MCF 10A (cell line): Measurements from ENCODE around the gene MAP3K10. TPM values are rescaled to one million over a fixed set of nuclear protein-coding genes. Genes with fewer than 3 reads are reported as not detected.

Source experiments
- BruUV-seq: library from RNA; stranded (reverse); fragments of 400-500 nt; replicated peaks from 2 replicates; lab custom pipeline; 2021; lab: Mats Ljungman, UMichigan
- CTCF ChIA-PET: fragments of 300-600 bp; sonication (Branson Sonifier 250); formaldehyde crosslinking; extraction: SDS; loops from one replicate; lab custom pipeline; 2021; ENCODE audit warnings: antibody characterized with exemption, inconsistent platforms; lab: Yijun Ruan, JAX
- POLR2A ChIA-PET: fragments of 300-600, 350-650 bp; sonication (Branson Sonifier 250); formaldehyde crosslinking; extraction: SDS; loops from one replicate; lab custom pipeline; 2020; ENCODE audit warnings: antibody characterized with exemption, inconsistent platforms; lab: Yijun Ruan, JAX
- DNase-seq: peaks from one replicate; pipeline ENCODE4 v3.0.0-alpha.2; 2018; ENCODE audit not compliant: unreplicated experiment
- H3K27ac Mint-ChIP-seq: one replicate; pipeline ENCODE4 v1.8.0; 2022; ENCODE audit warnings: mild to moderate bottlenecking, low read depth, mixed read lengths; ENCODE audit not compliant: unreplicated experiment
- H3K27me3 Mint-ChIP-seq: one replicate; pipeline ENCODE4 v1.8.0; 2022; ENCODE audit warnings: mixed read lengths; ENCODE audit not compliant: insufficient read depth, unreplicated experiment
- H3K36me3 Mint-ChIP-seq: one replicate; pipeline ENCODE4 v1.8.0; 2022; ENCODE audit warnings: mild to moderate bottlenecking, moderate library complexity, mixed read lengths; ENCODE audit not compliant: insufficient read depth, unreplicated experiment
- H3K4me1 Mint-ChIP-seq: one replicate; pipeline ENCODE4 v1.8.0; 2022; ENCODE audit warnings: mixed read lengths; ENCODE audit not compliant: insufficient read depth, unreplicated experiment
- H3K4me3 Mint-ChIP-seq: one replicate; pipeline ENCODE4 v1.8.0; 2022; ENCODE audit warnings: mild to moderate bottlenecking, moderate library complexity, mixed read lengths; ENCODE audit not compliant: unreplicated experiment
- H3K9me3 Mint-ChIP-seq: one replicate; pipeline ENCODE4 v1.8.0; 2022; ENCODE audit warnings: mixed read lengths; ENCODE audit not compliant: unreplicated experiment
- intact Hi-C: fragments of 100-400 bp; cut with micrococcal nuclease; formaldehyde crosslinking; loops from 2 replicates; pipeline ENCODE4 v1.14.1; 2022
- total RNA-seq: library from RNA; stranded (reverse); gene quantifications from 2 replicates; pipeline ENCODE4 v1.2.3, GENCODE V29; 2022
- TF ChIP-seq, protein P1 (sequence below): fragments of 200-600 bp; IDR thresholded peaks from one replicate; pipeline ENCODE4 v1.8.0; 2022; ENCODE audit warnings: antibody characterized with exemption, mild to moderate bottlenecking; ENCODE audit not compliant: unreplicated experiment

The MAP3K10 gene
- total RNA-seq, 1 experiment from 2014 or later, result 17.1 TPM

DNA sequence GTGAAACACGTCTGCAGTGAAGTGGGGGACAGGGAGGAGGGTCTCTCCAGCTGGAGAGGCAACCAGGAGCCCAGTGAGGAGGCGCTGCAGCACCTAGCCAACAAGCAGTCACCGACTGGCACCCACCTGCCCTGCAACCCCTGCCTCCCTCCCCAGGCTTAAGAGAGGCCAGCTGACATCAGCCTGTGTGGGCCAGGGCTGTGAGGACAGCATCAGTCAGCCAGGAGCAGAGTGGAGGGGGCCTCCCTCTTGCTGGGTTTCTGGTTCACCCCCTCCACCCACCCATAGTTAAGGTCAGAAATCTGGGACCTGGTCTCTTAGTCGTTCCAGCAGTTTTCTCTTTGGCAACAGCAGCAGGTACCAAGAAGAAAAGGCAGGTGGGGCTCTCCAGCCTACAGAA lies 60.8 kb downstream of the MAP3K10 start:
- Mint-ChIP-seq H3K27me3 (no peaks in the 10 kb centered on the region), H3K27ac (no peak overlapping the region), H3K9me3 (no peaks in the 10 kb centered on the region), H3K36me3 (peaks cover 43% of the 10 kb centered on the region), H3K4me1 (peaks cover 7% of the 10 kb centered on the region), H3K4me3 (no peak overlapping the region)
- POLR2A ChIA-PET, result no interaction called here
- no TSS peak for BruUV-seq
- intact Hi-C loops, result no loop called here
- CTCF ChIA-PET, result interaction anchor here (0.8 kb wide), 1 partner anchor 24 kb away, joined by 3 read pairs; no protein-coding TSS in a partner anchor
- TF ChIP-seq, protein P1, sequence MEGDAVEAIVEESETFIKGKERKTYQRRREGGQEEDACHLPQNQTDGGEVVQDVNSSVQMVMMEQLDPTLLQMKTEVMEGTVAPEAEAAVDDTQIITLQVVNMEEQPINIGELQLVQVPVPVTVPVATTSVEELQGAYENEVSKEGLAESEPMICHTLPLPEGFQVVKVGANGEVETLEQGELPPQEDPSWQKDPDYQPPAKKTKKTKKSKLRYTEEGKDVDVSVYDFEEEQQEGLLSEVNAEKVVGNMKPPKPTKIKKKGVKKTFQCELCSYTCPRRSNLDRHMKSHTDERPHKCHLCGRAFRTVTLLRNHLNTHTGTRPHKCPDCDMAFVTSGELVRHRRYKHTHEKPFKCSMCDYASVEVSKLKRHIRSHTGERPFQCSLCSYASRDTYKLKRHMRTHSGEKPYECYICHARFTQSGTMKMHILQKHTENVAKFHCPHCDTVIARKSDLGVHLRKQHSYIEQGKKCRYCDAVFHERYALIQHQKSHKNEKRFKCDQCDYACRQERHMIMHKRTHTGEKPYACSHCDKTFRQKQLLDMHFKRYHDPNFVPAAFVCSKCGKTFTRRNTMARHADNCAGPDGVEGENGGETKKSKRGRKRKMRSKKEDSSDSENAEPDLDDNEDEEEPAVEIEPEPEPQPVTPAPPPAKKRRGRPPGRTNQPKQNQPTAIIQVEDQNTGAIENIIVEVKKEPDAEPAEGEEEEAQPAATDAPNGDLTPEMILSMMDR, result no peak
- no peak for DNase-seq

- no peak overlapping the region for H3K27ac Mint-ChIP-seq
- POLR2A ChIA-PET, result no interaction called here
- TF ChIP-seq, protein P1, result no peak
- peaks cover 11% of the 10 kb centered on the region for H3K4me1 Mint-ChIP-seq
- no peak overlapping the region for H3K4me3 Mint-ChIP-seq
- intact Hi-C loops, result no loop called here
- TSS peak; percentile 31 for BruUV-seq
- no peak for DNase-seq
- no peaks in the 10 kb centered on the region for H3K27me3 Mint-ChIP-seq
- CTCF ChIA-PET, result interaction anchor here (0.8 kb wide), 1 partner anchor 24 kb away, joined by 3 read pairs; no protein-coding TSS in a partner anchor
- peaks cover 45% of the 10 kb centered on the region for H3K36me3 Mint-ChIP-seq
- H3K9me3 Mint-ChIP-seq, result no peaks in the 10 kb centered on the region
Observed at GRCh38 chr19:40252395-40252794, 61.2 kb downstream of the MAP3K10 start.

GRCh38 chr19:40253611-40254092 lies 62.4 kb downstream of the MAP3K10 start:
- Mint-ChIP-seq H3K4me1 (peaks cover 14% of the 10 kb centered on the region), H3K9me3 (no peaks in the 10 kb centered on the region), H3K27ac (no peak overlapping the region), H3K36me3 (peaks cover 48% of the 10 kb centered on the region), H3K4me3 (no peak overlapping the region), H3K27me3 (no peaks in the 10 kb centered on the region)
- TF ChIP-seq, protein P1, result no peak
- POLR2A ChIA-PET, result no interaction called here
- DNase-seq, result no peak
- CTCF ChIA-PET, result interaction anchor here (0.6 to 0.7 kb wide), 2 partner anchors 44 to 59 kb away, joined by 3 to 7 read pairs; no protein-coding TSS in a partner anchor
- intact Hi-C loops, result no loop called here
- BruUV-seq, result no TSS peak

DNA sequence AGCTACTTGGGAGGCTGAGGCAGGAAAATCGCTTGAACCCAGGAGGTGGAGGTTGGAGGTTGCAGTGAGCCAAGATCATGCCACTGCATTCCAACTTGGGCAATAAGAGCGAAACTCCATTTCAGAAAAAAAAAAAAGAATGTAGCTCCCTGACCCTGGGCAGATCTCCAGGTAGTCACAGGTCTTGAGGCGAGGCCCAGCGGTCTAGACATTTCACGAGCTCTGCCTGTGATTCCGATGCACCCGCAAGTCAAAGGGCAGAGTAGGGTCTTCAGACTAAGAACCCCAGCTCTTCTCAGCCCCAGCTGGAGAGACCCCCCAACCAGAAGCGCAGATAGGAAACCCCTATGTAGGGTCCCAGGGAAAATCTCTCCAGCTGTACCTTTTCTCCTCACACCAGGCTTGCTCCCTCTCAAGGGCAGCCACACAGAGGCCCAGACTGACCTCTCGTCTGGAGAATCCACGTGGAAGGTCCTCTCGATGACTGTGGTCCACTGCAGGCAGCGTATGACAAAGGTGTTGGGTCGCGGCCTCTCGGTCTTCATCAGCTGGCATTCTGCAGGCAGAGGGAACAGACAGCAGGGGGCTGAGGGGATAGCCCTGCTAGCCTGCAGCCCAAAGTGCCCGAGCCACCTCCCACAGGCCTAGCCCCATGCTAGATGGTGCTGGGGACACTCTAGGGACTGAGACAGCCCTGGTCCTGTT lies 63.6 kb downstream of the MAP3K10 start:
- no peak overlapping the region for H3K27ac Mint-ChIP-seq
- H3K4me3 Mint-ChIP-seq, result no peak overlapping the region
- peaks cover 52% of the 10 kb centered on the region for H3K36me3 Mint-ChIP-seq
- TF ChIP-seq, protein P1, result no peak
- H3K4me1 Mint-ChIP-seq, result peaks cover 14% of the 10 kb centered on the region
- no peaks in the 10 kb centered on the region for H3K9me3 Mint-ChIP-seq
- POLR2A ChIA-PET, result interaction anchor here (0.6 kb wide), 2 partner anchors 9 to 30 kb away, joined by 3 read pairs; no protein-coding TSS in a partner anchor
- intact Hi-C loops, result no loop called here
- BruUV-seq, result no TSS peak
- no peaks in the 10 kb centered on the region for H3K27me3 Mint-ChIP-seq
- DNase-seq, result no peak
- CTCF ChIA-PET, result interaction anchor here (0.6 kb wide), 1 partner anchor 85 kb away, joined by 3 read pairs; no protein-coding TSS in a partner anchor
